Esophagus squamous epithelium (tissue), 4 donors: ENCODE results near the gene MAX.

Experiments
- CTCF ChIP-seq, 6 experiments: fragments of 450-650 bp in 4 of 6; fragments of 200-600 bp in 2 of 6; sonication (generic) in 2 of 6; IDR thresholded peaks; one replicate each; pipeline ENCODE4 v1.5.1; 2016 to 2019; ENCODE audit warnings: antibody characterized with exemption in 6 of 6, mild to moderate bottlenecking in 4 of 6, moderate library complexity in 4 of 6
- POLR2A ChIP-seq, 4 donors: fragments of 450-650 bp; IDR thresholded peaks; one replicate each; pipeline ENCODE4 v1.6.1; 2017; ENCODE audit warnings: antibody characterized with exemption in 4 of 4, mild to moderate bottlenecking in 4 of 4, moderate library complexity in 3 of 4

GRCh38 chr14:65104791-65105190, 2.5 kb upstream of the MAX start:
- TF ChIP-seq CTCF (IDR thresholded peaks at IDR 0.05) (no peak), POLR2A (IDR thresholded peaks at IDR 0.05) (no peak)
